Esophagus muscularis mucosa (tissue), 4 donors: ENCODE data around the gene GCNT1. TPM values are rescaled to one million over a fixed set of nuclear protein-coding genes. Genes with fewer than 3 reads are reported as not detected.

Experiments used
- DNase-seq: peaks from one replicate; pipeline ENCODE4 v3.0.0-alpha.2; 2017; ENCODE audit errors: extremely low spot score
- H3K27ac ChIP-seq, 4 donors: fragments of 200-600 bp; sonication (generic); replicated peaks in 1 of 4; 1 replicate in 3 of 4; 2 replicates in 1 of 4; pipeline ENCODE4 v1.5.1; 2016 to 2019; ENCODE audit warnings: mild to moderate bottlenecking in 1 of 4
- H3K27me3 ChIP-seq, 4 donors: fragments of 200-600 bp; sonication (generic); one replicate each; pipeline versions ENCODE4 v1.5.1 to v1.6.0; 2016 to 2019
- H3K36me3 ChIP-seq, 4 donors: fragments of 200-600 bp; sonication (generic); one replicate each; pipeline ENCODE4 v1.5.1; 2016 to 2019
- H3K4me1 ChIP-seq, 4 donors: fragments of 200-600 bp; sonication (generic); one replicate each; pipeline ENCODE4 v1.5.1; 2016 to 2019
- H3K4me3 ChIP-seq, 4 donors: fragments of 200-600 bp; sonication (generic); 1 replicate in 2 of 4; 2 replicates in 2 of 4; pipeline ENCODE4 v1.5.1; 2016 to 2019; ENCODE audit warnings: mild to moderate bottlenecking in 4 of 4, moderate library complexity in 1 of 4
- H3K9me3 ChIP-seq, 4 donors: fragments of 200-600 bp; sonication (generic); 1 replicate in 3 of 4; 2 replicates in 1 of 4; pipeline ENCODE4 v1.5.1; 2016 to 2019
- EP300 ChIP-seq: sonication (generic); formaldehyde crosslinking; IDR thresholded peaks from one replicate; pipeline ENCODE4 v1.6.1; 2017; ENCODE audit warnings: antibody characterized with exemption
- POLR2A ChIP-seq: fragments of 450-650 bp; IDR thresholded peaks from one replicate; pipeline ENCODE4 v1.6.1; 2017; ENCODE audit warnings: antibody characterized with exemption, moderate library complexity, mild to moderate bottlenecking, low read depth
- POLR2AphosphoS5 ChIP-seq, 2 donors: sonication (generic); formaldehyde crosslinking; IDR thresholded peaks; one replicate each; pipeline ENCODE4 v1.6.1; 2017; ENCODE audit warnings: antibody characterized with exemption in 2 of 2
- WGBS: methylation state at CpG from one replicate; pipeline ENCODE4 v1.1.5; 2018; 5-methylcytosine and 5-hydroxymethylcytosine counted together
- intact Hi-C: fragments of 100-400 bp; cut with DNase I; formaldehyde crosslinking; loops from one replicate; pipeline ENCODE4 v1.15.1; 2023
- total RNA-seq, 4 donors: library from RNA; depleted of rRNA; stranded (reverse); fragments of >200 nt; gene quantifications; one replicate each; pipeline versions ENCODE4 v1.1.0 to v1.2.1, GENCODE V29; 2016
- TF ChIP-seq, protein P1 (sequence below), 3 experiments: fragments of 200-600 bp in 2 of 3; fragments of 450-650 bp in 1 of 3; sonication (generic) in 2 of 3; IDR thresholded peaks; one replicate each; pipeline ENCODE4 v1.5.1; 2017 to 2019; ENCODE audit warnings: antibody characterized with exemption in 3 of 3, mild to moderate bottlenecking in 2 of 3, moderate library complexity in 1 of 3

Gene GCNT1
- total RNA-seq, 4 donors from 2014 or later, result 1.2 to 6.5 (median 3.3) TPM

GRCh38 chr9:76448501-76448900 is 10.5 kb upstream of the GCNT1 start:
- Histone ChIP-seq H3K4me1 (peaks cover 0 to 7% (median 3%) of the 10 kb centered on the region in 4 donors), H3K27ac (no peak overlapping the region), H3K27me3 (peaks cover 0 to 3% (median 0%) of the 10 kb centered on the region in 4 donors), H3K4me3 (no peak overlapping the region), H3K36me3 (no peaks in the 10 kb centered on the region), H3K9me3 (no peaks in the 10 kb centered on the region)
- no peak for DNase-seq
- intact Hi-C loops, result no loop called here
- TF ChIP-seq POLR2AphosphoS5 (IDR thresholded peaks at IDR 0.05), result no peak
- no peak for TF ChIP-seq POLR2A
- TF ChIP-seq EP300, result no peak
- TF ChIP-seq, protein P1, sequence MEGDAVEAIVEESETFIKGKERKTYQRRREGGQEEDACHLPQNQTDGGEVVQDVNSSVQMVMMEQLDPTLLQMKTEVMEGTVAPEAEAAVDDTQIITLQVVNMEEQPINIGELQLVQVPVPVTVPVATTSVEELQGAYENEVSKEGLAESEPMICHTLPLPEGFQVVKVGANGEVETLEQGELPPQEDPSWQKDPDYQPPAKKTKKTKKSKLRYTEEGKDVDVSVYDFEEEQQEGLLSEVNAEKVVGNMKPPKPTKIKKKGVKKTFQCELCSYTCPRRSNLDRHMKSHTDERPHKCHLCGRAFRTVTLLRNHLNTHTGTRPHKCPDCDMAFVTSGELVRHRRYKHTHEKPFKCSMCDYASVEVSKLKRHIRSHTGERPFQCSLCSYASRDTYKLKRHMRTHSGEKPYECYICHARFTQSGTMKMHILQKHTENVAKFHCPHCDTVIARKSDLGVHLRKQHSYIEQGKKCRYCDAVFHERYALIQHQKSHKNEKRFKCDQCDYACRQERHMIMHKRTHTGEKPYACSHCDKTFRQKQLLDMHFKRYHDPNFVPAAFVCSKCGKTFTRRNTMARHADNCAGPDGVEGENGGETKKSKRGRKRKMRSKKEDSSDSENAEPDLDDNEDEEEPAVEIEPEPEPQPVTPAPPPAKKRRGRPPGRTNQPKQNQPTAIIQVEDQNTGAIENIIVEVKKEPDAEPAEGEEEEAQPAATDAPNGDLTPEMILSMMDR (IDR thresholded peaks at IDR 0.05), result no peak
- 83% methylated on average over 2 of the region's 2 CpGs for WGBS

- Histone ChIP-seq H3K36me3 (no peaks in the 10 kb centered on the region), H3K27ac (no peak overlapping the region), H3K9me3 (no peaks in the 10 kb centered on the region), H3K4me3 (no peak overlapping the region), H3K4me1 (peaks cover 0 to 7% (median 3%) of the 10 kb centered on the region in 4 donors), H3K27me3 (peaks cover 0 to 3% (median 0%) of the 10 kb centered on the region in 4 donors)
- intact Hi-C loops, result loop anchor here (5.0 kb wide), 1 partner anchor 546 kb away; no protein-coding TSS in a partner anchor
- DNase-seq, result no peak
- TF ChIP-seq EP300 (no peak), POLR2A (no peak), POLR2AphosphoS5 (IDR thresholded peaks at IDR 0.05) (no peak)
- TF ChIP-seq, protein P1 (IDR thresholded peaks at IDR 0.05), result no peak
- 80% methylated on average over 1 of the region's 1 CpG for WGBS
Measured at GRCh38 chr9:76451234-76451633, 7.7 kb upstream of the GCNT1 start.

DNA sequence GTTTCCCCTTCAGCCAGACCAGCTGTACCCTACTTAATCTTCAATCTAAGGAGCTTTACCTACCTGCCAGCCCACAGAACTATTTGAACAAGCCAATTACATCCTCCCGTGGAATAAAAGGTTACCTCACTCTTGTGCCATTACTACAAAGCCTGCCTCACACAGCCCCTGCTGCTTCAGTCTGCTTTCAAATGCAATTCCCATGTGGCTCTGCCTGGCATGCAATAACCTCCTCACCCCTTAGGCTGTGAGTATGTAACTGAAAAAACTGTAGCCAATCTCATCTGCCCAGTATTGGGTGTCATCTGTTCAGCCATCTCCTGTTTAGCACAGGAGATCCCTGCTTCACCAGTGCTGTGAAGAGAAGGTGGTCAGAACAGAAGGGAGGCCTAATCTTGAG is 6.1 kb upstream of the GCNT1 start:
- no peak overlapping the region for H3K27ac ChIP-seq
- H3K9me3 ChIP-seq, result no peaks in the 10 kb centered on the region
- H3K36me3 ChIP-seq, result no peaks in the 10 kb centered on the region
- TF ChIP-seq, protein P1 (IDR thresholded peaks at IDR 0.05), result no peak
- TF ChIP-seq POLR2AphosphoS5 (IDR thresholded peaks at IDR 0.05), result no peak
- no peak for TF ChIP-seq EP300
- no peak for TF ChIP-seq POLR2A
- H3K4me3 ChIP-seq, result no peak overlapping the region
- H3K27me3 ChIP-seq, result no peaks in the 10 kb centered on the region
- intact Hi-C loops, result loop anchor here (5.0 kb wide), 1 partner anchor 544 kb away; no protein-coding TSS in a partner anchor
- DNase-seq, result no peak
- WGBS, result 56% methylated on average over 1 of the region's 1 CpG
- peaks cover 0 to under 1% (median under 1%) of the 10 kb centered on the region in 4 donors for H3K4me1 ChIP-seq

GRCh38 chr9:76453785-76454184 is 5.2 kb upstream of the GCNT1 start:
- TF ChIP-seq POLR2AphosphoS5 (IDR thresholded peaks at IDR 0.05) (no peak), EP300 (no peak), POLR2A (no peak)
- TF ChIP-seq, protein P1 (IDR thresholded peaks at IDR 0.05), result no peak
- H3K36me3 ChIP-seq, result no peaks in the 10 kb centered on the region
- peaks cover under 1 to 3% (median 2%) of the 10 kb centered on the region in 4 donors for H3K4me1 ChIP-seq
- 86% methylated on average over 4 of the region's 4 CpGs for WGBS
- H3K9me3 ChIP-seq, result no peaks in the 10 kb centered on the region
- no peak overlapping the region for H3K27ac ChIP-seq
- H3K4me3 ChIP-seq, result no peak overlapping the region
- intact Hi-C loops, result loop anchor here (5.0 kb wide), 1 partner anchor 544 kb away; no protein-coding TSS in a partner anchor
- no peaks in the 10 kb centered on the region for H3K27me3 ChIP-seq
- no peak for DNase-seq

DNA sequence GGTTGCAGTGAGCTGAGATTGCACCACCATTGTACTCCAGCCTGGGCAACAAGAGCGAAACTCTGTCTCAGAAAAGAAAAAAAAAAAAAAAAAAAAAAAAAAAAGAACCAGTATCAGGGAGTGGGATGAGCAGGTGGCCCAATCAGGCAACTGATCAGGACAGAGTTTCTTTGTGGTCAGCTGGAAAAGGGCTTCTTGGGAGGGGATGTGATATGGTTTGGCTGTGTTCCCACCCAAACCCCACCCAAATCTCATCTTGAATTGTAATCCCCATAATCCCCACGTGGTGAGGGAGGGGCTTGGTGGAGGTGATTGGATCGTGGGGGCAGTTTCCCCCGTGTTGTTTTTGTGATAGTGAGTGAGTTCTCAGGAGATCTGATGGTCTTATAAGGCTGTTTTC is 4.7 kb upstream of the GCNT1 start:
- peaks cover 6 to 9% (median 7%) of the 10 kb centered on the region in 4 donors for H3K4me1 ChIP-seq
- H3K36me3 ChIP-seq, result no peaks in the 10 kb centered on the region
- no peak overlapping the region for H3K4me3 ChIP-seq
- DNase-seq, result no peak
- no peak overlapping the region for H3K27ac ChIP-seq
- TF ChIP-seq EP300, result no peak
- TF ChIP-seq, protein P1 (IDR thresholded peaks at IDR 0.05), result no peak
- TF ChIP-seq POLR2A, result no peak
- TF ChIP-seq POLR2AphosphoS5 (IDR thresholded peaks at IDR 0.05), result no peak
- no peaks in the 10 kb centered on the region for H3K9me3 ChIP-seq
- intact Hi-C loops, result loop anchor here (5.0 kb wide), 1 partner anchor 543 kb away; no protein-coding TSS in a partner anchor
- 71% methylated on average over 4 of the region's 4 CpGs for WGBS
- peaks cover 0 to 4% (median 0%) of the 10 kb centered on the region in 4 donors for H3K27me3 ChIP-seq
